Bronchial epithelial cell (primary cell): ENCODE results near the gene ITLN1. TPM values are rescaled to one million over a fixed set of nuclear protein-coding genes. Genes with fewer than 3 reads are reported as not detected.
"Not testable (repeated sequence)": the region's sequence is repeated elsewhere in the genome, so short reads cannot be mapped to it uniquely, and the experiment has no call there.

Source experiments
- DNase-seq: peaks from one replicate; pipeline ENCODE4 v3.0.0-alpha.2; 2010; ENCODE audit warnings: low read depth
- FAIRE-seq: peaks from 2 replicates; lab custom pipeline; 2011; peaks lifted over from hg19 to GRCh38; lab: Jason Lieb, UNC
- H3K27me3 ChIP-seq: 2 replicates; pipeline ENCODE4 v1.5.1; 2011; ENCODE audit warnings: low read length; ENCODE audit not compliant: control insufficient read depth, insufficient read depth
- H3K36me3 ChIP-seq: 2 replicates; pipeline ENCODE4 v1.5.1; 2011; ENCODE audit warnings: low read length; ENCODE audit not compliant: control insufficient read depth, insufficient read depth
- H3K4me3 ChIP-seq: 2 replicates; pipeline ENCODE4 v1.5.1; 2011; ENCODE audit warnings: mild to moderate bottlenecking, low read depth, low read length, control low read depth
- CTCF ChIP-seq: IDR thresholded peaks from 2 replicates; pipeline ENCODE4 v1.5.1; 2011; ENCODE audit warnings: mild to moderate bottlenecking, moderate library complexity, low read length, control low read depth, inconsistent platforms; ENCODE audit not compliant: insufficient read depth, severe bottlenecking
- total RNA-seq: library from RNA; depleted of rRNA; stranded (reverse); fragments of >200 nt; gene quantifications from 2 replicates; pipeline ENCODE4 v1.2.1, GENCODE V29; 2014

The ITLN1 gene
- total RNA-seq, result not detected in 2 replicates

GRCh38 chr1:160885042-160885441 is at the start of gene ITLN1:
ITLN1 (minus strand) TSS chr1:160885180; CDS start chr1:160884877, 303 bp downstream.
- FAIRE-seq (no peak), DNase-seq (no peak)
- H3K27me3 ChIP-seq, result no peaks in the 10 kb centered on the region
- no peak for TF ChIP-seq CTCF
- no peaks in the 10 kb centered on the region for H3K36me3 ChIP-seq
- H3K4me3 ChIP-seq, result no peak within 1 kb of the TSS

- H3K36me3 ChIP-seq, H3K27me3 ChIP-seq, H3K4me3 ChIP-seq, FAIRE-seq, DNase-seq: not testable (repeated sequence)
These were observed 48.3 kb upstream of the ITLN1 start for GRCh38 chr1:160933305-160933704.

GRCh38 chr1:160925652-160926244 is 40.8 kb upstream of the ITLN1 start:
- FAIRE-seq (no peak), DNase-seq (no peak)
- TF ChIP-seq CTCF, result no peak

GRCh38 chr1:160924791-160925651 is 40.0 kb upstream of the ITLN1 start:
- no peaks in the 10 kb centered on the region for H3K27me3 ChIP-seq
- H3K36me3 ChIP-seq, result no peaks in the 10 kb centered on the region
- no peak for TF ChIP-seq CTCF
- no peak for FAIRE-seq
- DNase-seq, result no peak
- no peak overlapping the region for H3K4me3 ChIP-seq

More at GRCh38 chr1:160925652-160926244, 40.8 kb upstream of the ITLN1 start:
- Histone ChIP-seq H3K27me3 (no peaks in the 10 kb centered on the region), H3K36me3 (no peaks in the 10 kb centered on the region), H3K4me3 (no peak overlapping the region)

- Histone ChIP-seq H3K4me3 (no peak overlapping the region), H3K36me3 (no peaks in the 10 kb centered on the region), H3K27me3 (peaks cover 3% of the 10 kb centered on the region)
- FAIRE-seq (no peak), DNase-seq (no peak)
- no peak for TF ChIP-seq CTCF
These were observed 31.7 kb upstream of the ITLN1 start for GRCh38 chr1:160916666-160917065.

- not testable (repeated sequence) for DNase-seq, FAIRE-seq, H3K36me3 ChIP-seq, H3K4me3 ChIP-seq, H3K27me3 ChIP-seq
These were observed 28.2 kb upstream of the ITLN1 start for GRCh38 chr1:160913229-160913628.
